Fibroblast of lung (primary cell): Measurements from ENCODE around the gene SPANXA2.

ENCODE experiments used
- CTCF ChIP-seq, 2 donors: IDR thresholded peaks in 1 of 2; conservative IDR thresholded peaks in 1 of 2; 1 replicate in 1 of 2; 2 replicates in 1 of 2; pipeline ENCODE4 v1.5.1; 2011 to 2012; ENCODE audit warnings: low read length in 2 of 2, control low read depth in 1 of 2, inconsistent platforms in 1 of 2, low read depth in 1 of 2, mild to moderate bottlenecking in 1 of 2
- EZH2 ChIP-seq: IDR thresholded peaks from 2 replicates; pipeline ENCODE4 v1.5.1; 2012; ENCODE audit warnings: low read length, control low read depth, mild to moderate bottlenecking; ENCODE audit errors: missing control alignments

- TF ChIP-seq CTCF (conservative IDR thresholded peaks at IDR 0.05 in 1 of 2, IDR thresholded peaks at IDR 0.05 in 1 of 2; ENCODE audit: low read depth in 1 of 2, low read length in 2 of 2) = no peak
- no peak for TF ChIP-seq EZH2
These were observed 49.0 kb downstream of the SPANXA2 start for GRCh38 chrX:141638550-141638949.
